Peyer's patch (tissue), 4 donors: Measurements from ENCODE around the gene ZNF483.

Experiments
- CTCF ChIP-seq, 6 experiments: fragments of 450-650 bp in 4 of 6; fragments of 200-600 bp in 2 of 6; sonication (generic) in 1 of 6; IDR thresholded peaks; one replicate each; pipeline ENCODE4 v1.5.1; 2017 to 2019; ENCODE audit warnings: antibody characterized with exemption in 6 of 6, mild to moderate bottlenecking in 3 of 6, moderate library complexity in 1 of 6
- POLR2A ChIP-seq, 2 donors: fragments of 450-650 bp; IDR thresholded peaks; one replicate each; pipeline ENCODE4 v1.5.1; 2017; ENCODE audit warnings: antibody characterized with exemption in 2 of 2, mild to moderate bottlenecking in 2 of 2, moderate library complexity in 2 of 2

- TF ChIP-seq CTCF (IDR thresholded peaks at IDR 0.05), result no peak
- TF ChIP-seq POLR2A (IDR thresholded peaks at IDR 0.05), result no peak
Measured at GRCh38 chr9:111601237-111602018, 76.4 kb downstream of the ZNF483 start.
